Measurements from ENCODE around the gene TBCA.
"Not testable (repeated sequence)": the region's sequence is repeated elsewhere in the genome, so short reads cannot be mapped to it uniquely, and the experiment has no call there.

Gene TBCA

DNA sequence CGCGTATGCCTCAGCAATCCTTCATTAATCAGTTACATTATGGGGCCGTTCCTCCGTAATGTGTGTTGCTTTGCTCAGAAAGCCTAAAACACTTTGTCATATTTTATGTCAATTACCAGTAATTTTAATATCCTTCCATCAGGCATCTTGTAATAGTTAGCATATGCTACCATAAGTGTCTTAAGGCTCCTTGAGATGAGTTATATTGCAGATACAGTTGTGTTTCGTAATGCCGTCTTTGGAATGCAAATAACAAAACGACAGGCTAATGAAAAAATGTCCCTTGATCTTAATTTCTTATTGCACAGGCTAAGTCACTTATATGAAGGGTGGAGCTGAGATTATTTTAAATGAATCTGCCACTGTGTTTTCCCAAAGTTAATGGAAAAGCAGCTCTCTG lies 50.5 kb downstream of the TBCA start:
- Histone ChIP-seq H3K36me3 (ENCODE audit: control insufficient read depth, insufficient read depth, low read length) (no peaks in the 10 kb centered on the region), H3K4me1 (ENCODE audit: control insufficient read depth, insufficient read depth, low read length) (no peaks in the 10 kb centered on the region), H3K27ac (ENCODE audit: low read depth, low read length) (no peak overlapping the region), H3K9ac (ENCODE audit: low read length) (no peak overlapping the region), H3K4me3 (ENCODE audit: low read length) (no peak overlapping the region), H3K27me3 (ENCODE audit: control insufficient read depth, insufficient read depth, low read length) (no peaks in the 10 kb centered on the region)

DNA sequence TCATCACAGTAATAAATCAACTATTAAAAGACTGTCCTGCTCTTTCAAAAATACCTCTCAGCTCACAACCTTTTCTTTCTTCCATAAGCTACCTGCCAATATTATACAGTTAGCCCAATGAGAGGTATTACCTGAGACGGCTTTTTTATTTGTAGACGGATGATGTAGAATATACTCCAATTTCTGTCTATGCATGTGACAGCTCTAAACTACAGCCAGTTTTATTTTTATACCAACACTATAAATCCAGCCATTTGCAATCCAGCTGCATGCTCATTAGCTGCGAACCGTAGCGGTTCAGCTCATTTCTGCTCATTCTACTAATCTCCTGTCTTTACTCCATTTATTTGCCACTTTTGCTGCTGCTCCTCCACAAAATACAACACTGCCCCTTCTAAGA lies 51.2 kb downstream of the TBCA start:
- no peaks in the 10 kb centered on the region for H3K27me3 ChIP-seq (ENCODE audit: control insufficient read depth, insufficient read depth, low read length)
- H3K9ac ChIP-seq (ENCODE audit: low read length): no peak overlapping the region
- no peak overlapping the region for H3K4me3 ChIP-seq (ENCODE audit: low read length)
- no peak overlapping the region for H3K27ac ChIP-seq (ENCODE audit: low read depth, low read length)
- no peaks in the 10 kb centered on the region for H3K36me3 ChIP-seq (ENCODE audit: control insufficient read depth, insufficient read depth, low read length)
- H3K4me1 ChIP-seq (ENCODE audit: control insufficient read depth, insufficient read depth, low read length): no peaks in the 10 kb centered on the region

DNA sequence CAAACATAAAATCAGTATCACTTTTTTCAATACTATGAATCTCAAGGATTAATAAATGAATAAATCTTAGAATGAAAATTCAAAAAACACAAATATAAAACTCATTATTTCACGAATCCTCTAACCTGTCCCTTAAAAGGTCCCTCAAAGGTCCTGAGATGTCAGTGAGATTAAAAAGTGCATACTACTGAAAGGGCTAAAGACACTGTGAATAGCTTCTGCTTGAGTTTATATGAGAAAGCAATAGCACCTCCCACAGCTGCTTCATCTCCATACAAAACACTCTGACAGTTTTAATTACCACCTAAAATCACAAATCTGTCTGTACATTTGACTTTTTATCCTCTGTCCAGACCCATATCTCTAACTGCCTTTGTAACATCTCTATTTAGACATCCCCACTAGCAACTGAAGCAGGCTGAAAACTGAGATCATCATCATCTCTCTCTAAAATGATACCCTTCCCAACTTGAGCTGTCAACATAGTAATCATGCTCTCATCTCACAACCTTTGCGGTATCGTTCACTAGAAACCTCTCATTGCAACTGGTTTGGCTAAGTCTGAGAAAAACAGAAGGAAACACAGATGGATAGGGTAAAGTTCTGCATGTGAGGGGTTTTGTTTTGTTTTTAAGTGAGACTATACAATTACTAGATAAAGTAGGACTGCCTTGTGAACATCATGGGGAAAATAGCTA lies 56.3 kb downstream of the TBCA start:
- Histone ChIP-seq H3K27ac (ENCODE audit: low read depth, low read length) (no peak overlapping the region), H3K36me3 (ENCODE audit: control insufficient read depth, insufficient read depth, low read length) (no peaks in the 10 kb centered on the region), H3K4me3 (ENCODE audit: low read length) (no peak overlapping the region), H3K27me3 (ENCODE audit: control insufficient read depth, insufficient read depth, low read length) (no peaks in the 10 kb centered on the region), H3K9ac (ENCODE audit: low read length) (no peak overlapping the region), H3K4me1 (ENCODE audit: control insufficient read depth, insufficient read depth, low read length) (no peaks in the 10 kb centered on the region)

DNA sequence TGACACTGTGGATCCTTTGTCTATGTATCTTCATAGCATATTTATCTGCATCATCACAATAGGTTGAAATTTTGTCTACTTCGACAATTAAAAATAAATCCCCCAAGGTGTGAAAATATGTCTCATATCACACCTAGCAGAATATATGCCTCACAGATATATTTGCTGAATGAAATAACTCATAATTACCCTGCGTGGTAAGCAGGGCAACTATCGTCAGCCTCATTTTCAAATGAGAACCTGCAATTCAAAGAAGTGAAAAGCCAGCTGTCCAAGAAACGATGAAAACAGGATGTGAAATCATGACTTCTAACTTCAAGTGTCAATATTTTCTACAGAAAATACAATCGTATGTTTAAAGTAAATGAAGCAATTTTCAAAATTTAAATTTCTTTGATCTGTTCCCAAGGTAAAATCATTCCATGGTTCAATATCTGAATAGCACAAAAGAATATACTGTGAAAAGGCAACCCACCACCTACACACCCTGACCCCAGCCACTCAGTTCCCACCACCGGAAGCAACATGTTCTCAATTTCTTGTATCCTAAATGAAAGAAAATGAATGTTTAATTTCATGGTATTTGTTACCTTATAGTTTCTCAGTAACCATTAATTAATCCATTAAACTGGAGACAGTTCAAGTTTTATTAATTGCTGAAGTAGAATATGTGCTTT lies 57.1 kb downstream of the TBCA start:
- H3K4me1 ChIP-seq (ENCODE audit: control insufficient read depth, insufficient read depth, low read length): no peaks in the 10 kb centered on the region
- H3K27ac ChIP-seq (ENCODE audit: low read depth, low read length): no peak overlapping the region
- no peak overlapping the region for H3K9ac ChIP-seq (ENCODE audit: low read length)
- H3K36me3 ChIP-seq (ENCODE audit: control insufficient read depth, insufficient read depth, low read length): no peaks in the 10 kb centered on the region
- H3K27me3 ChIP-seq (ENCODE audit: control insufficient read depth, insufficient read depth, low read length): no peaks in the 10 kb centered on the region
- H3K4me3 ChIP-seq (ENCODE audit: low read length): no peak overlapping the region

DNA sequence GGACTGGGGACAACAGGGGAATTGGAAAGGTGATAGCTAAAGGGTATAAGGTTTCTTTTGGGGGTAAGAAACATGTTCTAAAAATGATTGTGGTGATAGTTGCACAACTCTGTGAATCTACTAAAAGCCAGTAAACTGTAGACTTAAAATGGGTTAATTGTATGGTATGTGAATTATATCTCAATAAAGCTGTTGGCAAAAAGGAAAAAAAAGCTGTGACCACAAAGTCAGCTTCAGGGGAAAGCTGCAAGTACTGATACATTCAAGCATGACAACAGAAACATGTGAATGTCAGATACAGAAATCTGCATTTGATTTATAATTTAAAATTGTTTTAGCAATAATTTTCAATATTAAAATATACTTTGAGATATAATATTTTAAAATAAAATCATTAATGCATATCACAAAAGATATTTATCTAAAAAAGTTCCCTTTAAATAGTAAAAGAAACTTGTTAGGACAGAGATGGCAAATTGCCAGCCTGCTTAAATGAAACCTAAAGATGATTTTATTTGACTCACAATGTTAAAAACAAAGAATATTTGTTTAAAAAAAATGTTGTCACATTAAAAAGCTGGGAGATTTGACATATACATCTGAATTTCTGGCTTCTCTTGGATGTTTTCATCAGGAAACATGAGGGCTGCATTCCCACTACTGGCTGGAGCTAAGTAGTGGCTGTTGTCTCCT lies 66.0 kb downstream of the TBCA start:
- Histone ChIP-seq H3K27me3 (ENCODE audit: control insufficient read depth, insufficient read depth, low read length) (no peaks in the 10 kb centered on the region), H3K4me3 (ENCODE audit: low read length) (no peak overlapping the region), H3K27ac (ENCODE audit: low read depth, low read length) (no peak overlapping the region), H3K36me3 (ENCODE audit: control insufficient read depth, insufficient read depth, low read length) (no peaks in the 10 kb centered on the region), H3K9ac (ENCODE audit: low read length) (no peak overlapping the region), H3K4me1 (ENCODE audit: control insufficient read depth, insufficient read depth, low read length) (no peaks in the 10 kb centered on the region)

DNA sequence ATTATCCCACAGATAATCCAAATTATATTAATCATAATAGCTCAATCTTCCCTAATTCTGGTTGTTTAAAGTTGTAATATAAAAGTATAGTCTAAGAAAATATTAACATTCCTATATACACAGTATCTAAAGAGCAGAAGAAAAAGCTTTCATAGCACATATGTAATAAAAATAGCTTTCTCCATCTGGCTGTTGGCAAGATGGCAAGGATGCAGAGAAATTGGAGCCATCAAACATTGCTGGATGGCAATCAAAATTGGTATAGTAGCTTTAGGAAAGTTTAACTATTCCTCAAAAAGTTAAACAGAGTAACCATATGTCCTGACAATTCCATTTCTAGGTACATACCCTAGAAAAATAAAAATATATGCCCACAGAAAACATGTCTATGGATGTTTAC lies 66.8 kb downstream of the TBCA start:
- peaks cover 2% of the 10 kb centered on the region for H3K36me3 ChIP-seq (ENCODE audit: control insufficient read depth, insufficient read depth, low read length)
- no peak overlapping the region for H3K4me3 ChIP-seq (ENCODE audit: low read length)
- H3K27ac ChIP-seq (ENCODE audit: low read depth, low read length): no peak overlapping the region
- no peak overlapping the region for H3K9ac ChIP-seq (ENCODE audit: low read length)
- H3K4me1 ChIP-seq (ENCODE audit: control insufficient read depth, insufficient read depth, low read length): no peaks in the 10 kb centered on the region
- no peaks in the 10 kb centered on the region for H3K27me3 ChIP-seq (ENCODE audit: control insufficient read depth, insufficient read depth, low read length)

DNA sequence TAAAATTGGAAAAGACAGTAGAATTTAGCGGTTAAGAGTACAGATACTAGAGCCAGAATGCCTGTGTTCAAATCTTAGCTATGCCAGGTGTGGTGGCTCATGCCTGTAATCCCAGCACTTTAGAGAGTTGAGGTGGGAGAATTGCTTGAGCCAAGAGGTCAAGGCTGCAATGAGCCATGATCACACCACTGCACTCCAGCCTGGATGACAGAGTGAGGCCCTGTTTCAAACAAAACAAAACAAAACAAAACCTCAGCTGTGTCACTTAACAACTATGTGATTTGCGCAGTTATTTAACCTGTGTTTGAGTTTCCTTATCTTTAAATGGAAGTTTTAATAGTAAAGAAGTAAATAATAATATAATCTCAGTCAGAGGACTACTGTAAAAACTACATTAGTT lies 68.3 kb downstream of the TBCA start:
- Histone ChIP-seq H3K36me3 (ENCODE audit: control insufficient read depth, insufficient read depth, low read length) (peaks cover 8% of the 10 kb centered on the region), H3K9ac (ENCODE audit: low read length) (no peak overlapping the region), H3K27me3 (ENCODE audit: control insufficient read depth, insufficient read depth, low read length) (no peaks in the 10 kb centered on the region), H3K27ac (ENCODE audit: low read depth, low read length) (no peak overlapping the region), H3K4me1 (ENCODE audit: control insufficient read depth, insufficient read depth, low read length) (no peaks in the 10 kb centered on the region), H3K4me3 (ENCODE audit: low read length) (no peak overlapping the region)

DNA sequence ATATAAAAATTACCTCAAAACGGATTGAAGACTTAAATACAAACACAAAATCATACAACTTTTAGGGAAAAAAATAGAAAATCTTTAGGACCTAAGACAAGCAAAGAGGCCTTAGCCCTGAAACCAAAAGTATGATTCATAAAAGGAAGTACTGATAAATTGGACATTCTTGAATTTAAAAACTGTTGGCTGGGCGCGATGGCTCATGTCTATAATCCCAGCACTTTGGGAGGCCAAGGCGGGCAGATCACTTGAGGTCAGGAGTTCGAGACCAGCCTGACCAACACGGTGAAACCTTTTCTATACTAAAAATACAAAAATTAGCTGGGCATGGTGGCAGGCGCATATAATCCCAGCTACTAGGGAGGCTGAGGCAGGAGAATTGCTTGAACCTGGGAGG lies 76.6 kb downstream of the TBCA start:
- not testable (repeated sequence) for H3K9ac ChIP-seq (ENCODE audit: low read length); H3K27me3 ChIP-seq (ENCODE audit: control insufficient read depth, insufficient read depth, low read length); H3K27ac ChIP-seq (ENCODE audit: low read depth, low read length); H3K4me3 ChIP-seq (ENCODE audit: low read length); H3K4me1 ChIP-seq (ENCODE audit: control insufficient read depth, insufficient read depth, low read length)
- peaks cover 11% of the 10 kb centered on the region for H3K36me3 ChIP-seq (ENCODE audit: control insufficient read depth, insufficient read depth, low read length)

DNA sequence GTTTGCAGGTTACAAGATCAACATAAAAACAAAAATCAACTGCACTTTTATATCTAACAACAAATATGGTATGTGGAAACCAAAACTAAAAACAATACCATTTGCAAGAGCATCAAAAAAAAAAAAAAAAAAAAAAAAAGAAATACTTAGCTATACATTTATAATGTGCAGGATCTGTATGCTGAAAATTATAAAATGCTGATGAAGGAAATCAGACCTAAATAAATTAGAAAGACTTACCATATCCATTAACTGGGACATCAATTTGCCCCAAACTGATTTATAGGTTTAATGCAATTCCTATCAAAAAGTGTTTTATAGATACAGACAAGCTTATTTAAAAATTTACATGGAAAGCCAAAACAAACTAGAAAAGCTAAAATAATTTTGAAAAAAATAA lies 77.2 kb downstream of the TBCA start:
- Histone ChIP-seq H3K27ac (ENCODE audit: low read depth, low read length) (no peak overlapping the region), H3K9ac (ENCODE audit: low read length) (no peak overlapping the region), H3K4me3 (ENCODE audit: low read length) (no peak overlapping the region), H3K4me1 (ENCODE audit: control insufficient read depth, insufficient read depth, low read length) (no peaks in the 10 kb centered on the region), H3K36me3 (ENCODE audit: control insufficient read depth, insufficient read depth, low read length) (peaks cover 5% of the 10 kb centered on the region), H3K27me3 (ENCODE audit: control insufficient read depth, insufficient read depth, low read length) (no peaks in the 10 kb centered on the region)

DNA sequence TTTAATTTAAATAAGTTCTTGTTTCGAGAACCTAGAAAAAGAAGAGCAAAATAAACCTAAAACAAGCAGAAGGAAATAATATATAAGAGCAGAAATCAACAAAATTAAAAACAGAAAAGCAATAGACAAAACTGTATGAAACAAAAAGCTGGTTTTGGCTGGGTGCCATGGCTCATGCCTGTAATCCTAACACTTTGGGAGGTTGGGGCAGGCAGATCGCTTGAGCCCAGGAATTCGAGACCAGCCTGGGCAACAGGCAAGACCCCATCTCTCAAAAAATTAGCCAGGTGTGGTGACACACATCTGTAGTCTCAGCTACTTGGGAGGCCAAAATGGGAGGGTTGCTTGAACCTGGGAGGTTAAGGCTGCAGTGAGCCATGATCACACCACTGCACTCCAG lies 78.4 kb downstream of the TBCA start:
- Histone ChIP-seq H3K36me3 (ENCODE audit: control insufficient read depth, insufficient read depth, low read length) (peaks cover 3% of the 10 kb centered on the region), H3K27ac (ENCODE audit: low read depth, low read length) (no peak overlapping the region), H3K9ac (ENCODE audit: low read length) (no peak overlapping the region), H3K4me1 (ENCODE audit: control insufficient read depth, insufficient read depth, low read length) (no peaks in the 10 kb centered on the region), H3K27me3 (ENCODE audit: control insufficient read depth, insufficient read depth, low read length) (no peaks in the 10 kb centered on the region), H3K4me3 (ENCODE audit: low read length) (no peak overlapping the region)

DNA sequence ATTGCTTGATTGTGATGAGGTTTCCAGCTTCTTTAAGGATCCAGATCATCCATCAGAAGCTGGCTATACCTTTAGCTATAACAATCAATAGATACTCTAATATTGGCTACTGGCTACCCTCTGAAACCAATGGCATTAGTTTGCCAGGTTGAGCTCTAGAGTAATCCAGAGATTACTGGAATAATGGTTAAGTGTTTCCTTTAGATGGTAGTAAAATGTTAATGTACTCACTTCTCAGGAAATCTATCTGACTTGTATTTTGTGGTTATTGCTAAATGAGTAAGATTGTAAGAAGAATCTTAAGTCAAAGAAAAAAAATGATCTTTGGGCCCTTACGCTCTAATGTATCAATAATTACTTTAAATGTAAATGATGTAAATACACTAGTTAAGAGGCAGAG lies 80.0 kb downstream of the TBCA start:
- H3K9ac ChIP-seq (ENCODE audit: low read length): no peak overlapping the region
- no peak overlapping the region for H3K4me3 ChIP-seq (ENCODE audit: low read length)
- H3K4me1 ChIP-seq (ENCODE audit: control insufficient read depth, insufficient read depth, low read length): no peaks in the 10 kb centered on the region
- H3K36me3 ChIP-seq (ENCODE audit: control insufficient read depth, insufficient read depth, low read length): no peaks in the 10 kb centered on the region
- no peaks in the 10 kb centered on the region for H3K27me3 ChIP-seq (ENCODE audit: control insufficient read depth, insufficient read depth, low read length)
- H3K27ac ChIP-seq (ENCODE audit: low read depth, low read length): no peak overlapping the region

DNA sequence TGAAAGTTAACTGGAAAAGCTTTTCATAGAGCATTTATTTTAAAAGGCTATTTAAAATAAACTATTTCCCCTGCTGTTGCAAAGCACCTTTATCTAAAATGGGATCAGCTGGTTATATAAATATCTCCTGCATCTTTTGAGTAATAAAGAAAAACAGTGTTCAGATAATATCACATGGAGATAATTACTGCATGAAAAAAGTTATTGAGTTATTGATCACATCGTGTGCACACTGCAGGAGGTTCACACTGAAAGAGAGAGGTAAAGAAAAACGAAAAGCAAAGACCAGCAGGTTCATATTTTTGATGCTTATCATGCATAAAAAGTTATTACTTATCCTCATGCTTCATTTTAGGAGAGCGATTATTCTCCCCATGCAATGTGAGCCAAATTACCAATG lies 82.2 kb downstream of the TBCA start:
- H3K27me3 ChIP-seq (ENCODE audit: control insufficient read depth, insufficient read depth, low read length): no peaks in the 10 kb centered on the region
- H3K27ac ChIP-seq (ENCODE audit: low read depth, low read length): no peak overlapping the region
- no peak overlapping the region for H3K9ac ChIP-seq (ENCODE audit: low read length)
- no peak overlapping the region for H3K4me3 ChIP-seq (ENCODE audit: low read length)
- no peaks in the 10 kb centered on the region for H3K36me3 ChIP-seq (ENCODE audit: control insufficient read depth, insufficient read depth, low read length)
- no peaks in the 10 kb centered on the region for H3K4me1 ChIP-seq (ENCODE audit: control insufficient read depth, insufficient read depth, low read length)

Measured in rectal smooth muscle tissue (tissue), 1 donor.